ENCODE data around the gene PINK1. TPM values are rescaled to one million over a fixed set of nuclear protein-coding genes. Genes with fewer than 3 reads are reported as not detected.

PINK1 gene
- polyA plus RNA-seq, 1 donor from 2014 or later = 73.4 TPM

DNA sequence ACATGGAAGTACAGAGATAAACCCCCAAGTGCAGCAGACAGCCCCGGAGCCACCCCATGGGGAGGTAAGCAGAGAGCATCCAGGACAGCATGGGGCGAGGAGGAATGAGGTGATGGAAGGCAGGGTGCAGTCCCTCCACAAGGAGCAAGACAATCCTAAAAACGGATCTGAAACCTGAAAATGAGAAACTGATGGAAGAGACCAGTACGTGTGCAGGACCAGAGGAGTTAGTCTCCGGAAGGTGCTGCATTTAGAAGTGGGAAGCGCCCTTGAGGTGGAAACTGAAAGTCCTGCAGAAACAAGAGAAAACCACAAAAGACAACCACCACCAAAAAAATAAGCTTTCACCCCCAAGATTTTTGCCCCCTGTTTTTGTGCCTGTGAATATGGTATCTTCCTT is 45.3 kb downstream of the PINK1 start:
- Histone ChIP-seq H3K27me3 (ENCODE audit: insufficient read depth, low read depth, low read length) (no peaks in the 10 kb centered on the region), H3K27ac (ENCODE audit: low read length) (no peak overlapping the region), H3K9me2 (ENCODE audit: insufficient read depth, low read length) (no peaks in the 10 kb centered on the region), H3K9me3 (ENCODE audit: low read length) (no peaks in the 10 kb centered on the region), H3K79me2 (replicated peaks; ENCODE audit: insufficient read depth, low read length) (no peaks in the 10 kb centered on the region), H4K20me1 (ENCODE audit: insufficient read depth) (no peaks in the 10 kb centered on the region), H2AFZ (ENCODE audit: low read depth, low read length) (no peak overlapping the region), H3K4me3 (ENCODE audit: low read length) (no peak overlapping the region), H3K36me3 (ENCODE audit: insufficient read depth, low read length) (no peaks in the 10 kb centered on the region), H3K4me2 (ENCODE audit: low read length) (no peak overlapping the region), H3K9ac (ENCODE audit: low read length) (no peak overlapping the region), H3F3A (ENCODE audit: insufficient read depth, low read length, poor library complexity, severe bottlenecking) (no peaks in the 10 kb centered on the region)
- no peak for TF ChIP-seq EP300 (conservative IDR thresholded peaks at IDR 0.05; ENCODE audit: poor library complexity, severe bottlenecking)
- TF ChIP-seq, protein P1, sequence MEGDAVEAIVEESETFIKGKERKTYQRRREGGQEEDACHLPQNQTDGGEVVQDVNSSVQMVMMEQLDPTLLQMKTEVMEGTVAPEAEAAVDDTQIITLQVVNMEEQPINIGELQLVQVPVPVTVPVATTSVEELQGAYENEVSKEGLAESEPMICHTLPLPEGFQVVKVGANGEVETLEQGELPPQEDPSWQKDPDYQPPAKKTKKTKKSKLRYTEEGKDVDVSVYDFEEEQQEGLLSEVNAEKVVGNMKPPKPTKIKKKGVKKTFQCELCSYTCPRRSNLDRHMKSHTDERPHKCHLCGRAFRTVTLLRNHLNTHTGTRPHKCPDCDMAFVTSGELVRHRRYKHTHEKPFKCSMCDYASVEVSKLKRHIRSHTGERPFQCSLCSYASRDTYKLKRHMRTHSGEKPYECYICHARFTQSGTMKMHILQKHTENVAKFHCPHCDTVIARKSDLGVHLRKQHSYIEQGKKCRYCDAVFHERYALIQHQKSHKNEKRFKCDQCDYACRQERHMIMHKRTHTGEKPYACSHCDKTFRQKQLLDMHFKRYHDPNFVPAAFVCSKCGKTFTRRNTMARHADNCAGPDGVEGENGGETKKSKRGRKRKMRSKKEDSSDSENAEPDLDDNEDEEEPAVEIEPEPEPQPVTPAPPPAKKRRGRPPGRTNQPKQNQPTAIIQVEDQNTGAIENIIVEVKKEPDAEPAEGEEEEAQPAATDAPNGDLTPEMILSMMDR (IDR thresholded peaks at IDR 0.05; ENCODE audit: poor library complexity, severe bottlenecking) = no peak
- no peak for TF ChIP-seq SMC3 (conservative IDR thresholded peaks at IDR 0.05; ENCODE audit: poor library complexity)
- no peak for TF ChIP-seq POLR2AphosphoS5 (IDR thresholded peaks at IDR 0.05)
- TF ChIP-seq RAD21 (conservative IDR thresholded peaks at IDR 0.05) = no peak
- no peak for TF ChIP-seq TAF1 (IDR thresholded peaks at IDR 0.05; ENCODE audit: low read depth)
- no peak for TF ChIP-seq EZH2 (IDR thresholded peaks at IDR 0.05; ENCODE audit: borderline replicate concordance, insufficient read depth, low read length, poor library complexity, severe bottlenecking)
- TF ChIP-seq, protein P2, sequence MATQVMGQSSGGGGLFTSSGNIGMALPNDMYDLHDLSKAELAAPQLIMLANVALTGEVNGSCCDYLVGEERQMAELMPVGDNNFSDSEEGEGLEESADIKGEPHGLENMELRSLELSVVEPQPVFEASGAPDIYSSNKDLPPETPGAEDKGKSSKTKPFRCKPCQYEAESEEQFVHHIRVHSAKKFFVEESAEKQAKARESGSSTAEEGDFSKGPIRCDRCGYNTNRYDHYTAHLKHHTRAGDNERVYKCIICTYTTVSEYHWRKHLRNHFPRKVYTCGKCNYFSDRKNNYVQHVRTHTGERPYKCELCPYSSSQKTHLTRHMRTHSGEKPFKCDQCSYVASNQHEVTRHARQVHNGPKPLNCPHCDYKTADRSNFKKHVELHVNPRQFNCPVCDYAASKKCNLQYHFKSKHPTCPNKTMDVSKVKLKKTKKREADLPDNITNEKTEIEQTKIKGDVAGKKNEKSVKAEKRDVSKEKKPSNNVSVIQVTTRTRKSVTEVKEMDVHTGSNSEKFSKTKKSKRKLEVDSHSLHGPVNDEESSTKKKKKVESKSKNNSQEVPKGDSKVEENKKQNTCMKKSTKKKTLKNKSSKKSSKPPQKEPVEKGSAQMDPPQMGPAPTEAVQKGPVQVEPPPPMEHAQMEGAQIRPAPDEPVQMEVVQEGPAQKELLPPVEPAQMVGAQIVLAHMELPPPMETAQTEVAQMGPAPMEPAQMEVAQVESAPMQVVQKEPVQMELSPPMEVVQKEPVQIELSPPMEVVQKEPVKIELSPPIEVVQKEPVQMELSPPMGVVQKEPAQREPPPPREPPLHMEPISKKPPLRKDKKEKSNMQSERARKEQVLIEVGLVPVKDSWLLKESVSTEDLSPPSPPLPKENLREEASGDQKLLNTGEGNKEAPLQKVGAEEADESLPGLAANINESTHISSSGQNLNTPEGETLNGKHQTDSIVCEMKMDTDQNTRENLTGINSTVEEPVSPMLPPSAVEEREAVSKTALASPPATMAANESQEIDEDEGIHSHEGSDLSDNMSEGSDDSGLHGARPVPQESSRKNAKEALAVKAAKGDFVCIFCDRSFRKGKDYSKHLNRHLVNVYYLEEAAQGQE (IDR thresholded peaks at IDR 0.05; ENCODE audit: borderline replicate concordance) = no peak
- TF ChIP-seq MXI1 (conservative IDR thresholded peaks at IDR 0.05; ENCODE audit: poor library complexity, severe bottlenecking) = no peak

DNA sequence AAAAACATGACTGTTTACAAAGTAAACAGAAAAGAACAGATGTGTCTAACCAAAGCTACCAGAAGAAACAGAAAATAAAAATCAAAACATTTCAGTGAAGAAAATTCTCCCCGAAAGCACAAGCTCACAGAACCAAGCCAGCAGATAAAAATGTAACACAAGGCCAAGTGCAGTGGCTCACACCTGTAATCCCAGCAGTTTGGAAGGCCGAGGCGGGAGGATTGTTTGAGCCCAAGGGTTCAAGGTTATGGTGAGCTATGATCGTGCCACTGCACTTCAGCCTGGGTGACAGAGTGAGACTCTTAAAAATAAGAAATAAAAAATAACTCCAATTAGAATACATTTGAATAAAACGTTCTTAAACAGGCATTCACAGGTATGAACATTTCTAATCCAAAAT is 47.0 kb downstream of the PINK1 start:
- Histone ChIP-seq H3K9me3 (ENCODE audit: low read length) (no peaks in the 10 kb centered on the region), H4K20me1 (ENCODE audit: insufficient read depth) (no peaks in the 10 kb centered on the region), H3K27me3 (ENCODE audit: insufficient read depth, low read depth, low read length) (no peaks in the 10 kb centered on the region), H3K36me3 (ENCODE audit: insufficient read depth, low read length) (no peaks in the 10 kb centered on the region), H3K9ac (ENCODE audit: low read length) (no peak overlapping the region), H3K27ac (ENCODE audit: low read length) (no peak overlapping the region), H3K9me2 (ENCODE audit: insufficient read depth, low read length) (no peaks in the 10 kb centered on the region), H3K79me2 (replicated peaks; ENCODE audit: insufficient read depth, low read length) (no peaks in the 10 kb centered on the region), H3F3A (ENCODE audit: insufficient read depth, low read length, poor library complexity, severe bottlenecking) (no peaks in the 10 kb centered on the region), H2AFZ (ENCODE audit: low read depth, low read length) (no peak overlapping the region), H3K4me2 (ENCODE audit: low read length) (no peak overlapping the region), H3K4me3 (ENCODE audit: low read length) (no peak overlapping the region)
- TF ChIP-seq MXI1 (conservative IDR thresholded peaks at IDR 0.05; ENCODE audit: poor library complexity, severe bottlenecking) (no peak), RAD21 (conservative IDR thresholded peaks at IDR 0.05) (no peak), EP300 (conservative IDR thresholded peaks at IDR 0.05; ENCODE audit: poor library complexity, severe bottlenecking) (no peak), TAF1 (IDR thresholded peaks at IDR 0.05; ENCODE audit: low read depth) (no peak), EZH2 (IDR thresholded peaks at IDR 0.05; ENCODE audit: borderline replicate concordance, insufficient read depth, low read length, poor library complexity, severe bottlenecking) (no peak), SMC3 (conservative IDR thresholded peaks at IDR 0.05; ENCODE audit: poor library complexity) (no peak), POLR2AphosphoS5 (IDR thresholded peaks at IDR 0.05) (no peak)
- TF ChIP-seq, protein P2 (IDR thresholded peaks at IDR 0.05; ENCODE audit: borderline replicate concordance) = no peak
- TF ChIP-seq, protein P1 (IDR thresholded peaks at IDR 0.05; ENCODE audit: poor library complexity, severe bottlenecking) = no peak

Measured in neural cell (in vitro differentiated cells).